Colonic mucosa (tissue), 4 donors: Measurements from ENCODE around the gene NPPA. TPM values are rescaled to one million over a fixed set of nuclear protein-coding genes. Genes with fewer than 3 reads are reported as not detected.

Experiments used
- DNase-seq: peaks from one replicate; pipeline ENCODE4 v3.0.0-alpha.2; 2020
- H3K27ac ChIP-seq: fragments of 200-600 bp; one replicate; pipeline ENCODE4 v1.8.0; 2021
- H3K27me3 ChIP-seq: fragments of 200-600 bp; one replicate; pipeline ENCODE4 v1.8.0; 2021
- H3K36me3 ChIP-seq: fragments of 200-600 bp; one replicate; pipeline ENCODE4 v1.8.0; 2021
- H3K4me1 ChIP-seq: fragments of 200-600 bp; one replicate; pipeline ENCODE4 v1.8.0; 2021; ENCODE audit warnings: mild to moderate bottlenecking
- H3K4me3 ChIP-seq: fragments of 200-600 bp; one replicate; pipeline ENCODE4 v1.8.0; 2021
- H3K9ac ChIP-seq, 2 donors: one replicate each; pipeline ENCODE4 v1.7.0; 2013; ENCODE audit warnings: control low read depth in 2 of 2, low read depth in 2 of 2, low read length in 2 of 2
- H3K9me3 ChIP-seq: fragments of 200-600 bp; one replicate; pipeline ENCODE4 v1.8.0; 2021
- CTCF ChIP-seq: fragments of 200-600 bp; IDR thresholded peaks from one replicate; pipeline ENCODE4 v1.8.0; 2022; ENCODE audit warnings: antibody characterized with exemption, mild to moderate bottlenecking
- intact Hi-C: fragments of 100-400 bp; cut with DNase I; formaldehyde crosslinking; loops from one replicate; pipeline ENCODE4 v1.14.1; 2022
- total RNA-seq, 2 donors: library from RNA; stranded (reverse); fragmentation: NEBNext Ultra II Directional in 1 of 2; extraction: Animal tissue kit (Norgen Biotek cat#: 25700) in 1 of 2; gene quantifications; one replicate each; pipeline ENCODE4 v1.2.1, GENCODE V29; 2021
- donor health status: healthy.
- donor health status: DM: no; HTN: no; CAD: no.
- donor health status: DM: no; HTN: no; CAD: no.

The NPPA gene
- total RNA-seq, 2 donors from 2014 or later: 3.1 TPM; not detected in 1

GRCh38 chr1:11851180-11851579 lies 3.6 kb upstream of the NPPA start:
- intact Hi-C loops: no loop called here
- Histone ChIP-seq H3K9ac (no peak overlapping the region), H3K4me3 (no peak overlapping the region), H3K4me1 (no peaks in the 10 kb centered on the region), H3K27ac (no peak overlapping the region), H3K27me3 (no peaks in the 10 kb centered on the region), H3K9me3 (no peaks in the 10 kb centered on the region), H3K36me3 (no peaks in the 10 kb centered on the region)
- DNase-seq: no peak
- TF ChIP-seq CTCF: no peak

- intact Hi-C loops: no loop called here
- Histone ChIP-seq H3K36me3 (no peaks in the 10 kb centered on the region), H3K27ac (no peak overlapping the region), H3K4me1 (no peaks in the 10 kb centered on the region), H3K27me3 (no peaks in the 10 kb centered on the region), H3K9ac (no peak overlapping the region), H3K9me3 (no peaks in the 10 kb centered on the region), H3K4me3 (no peak overlapping the region)
- no peak for TF ChIP-seq CTCF
- DNase-seq: no peak
Observed at GRCh38 chr1:11850156-11850555, 2.6 kb upstream of the NPPA start.

GRCh38 chr1:11848373-11848700 lies 754 bp upstream of the NPPA start:
- no peak for DNase-seq
- intact Hi-C loops: no loop called here
- no peaks in the 10 kb centered on the region for H3K4me1 ChIP-seq
- H3K4me3 ChIP-seq: no peak overlapping the region
- no peak for TF ChIP-seq CTCF
- no peaks in the 10 kb centered on the region for H3K9me3 ChIP-seq
- no peak overlapping the region for H3K27ac ChIP-seq
- no peaks in the 10 kb centered on the region for H3K27me3 ChIP-seq
- no peaks in the 10 kb centered on the region for H3K36me3 ChIP-seq
- H3K9ac ChIP-seq: no peak overlapping the region

GRCh38 chr1:11845641-11846335 lies 1.8 kb downstream of the NPPA start:
- peaks cover 8% of the 10 kb centered on the region for H3K36me3 ChIP-seq
- H3K9me3 ChIP-seq: no peaks in the 10 kb centered on the region
- DNase-seq: no peak
- H3K27ac ChIP-seq: no peak overlapping the region
- TF ChIP-seq CTCF: no peak
- H3K9ac ChIP-seq: no peak overlapping the region
- H3K27me3 ChIP-seq: no peaks in the 10 kb centered on the region
- intact Hi-C loops: no loop called here
- no peak overlapping the region for H3K4me3 ChIP-seq
- no peaks in the 10 kb centered on the region for H3K4me1 ChIP-seq

- intact Hi-C loops: no loop called here
- no peaks in the 10 kb centered on the region for H3K9me3 ChIP-seq
- no peak overlapping the region for H3K4me3 ChIP-seq
- no peak for TF ChIP-seq CTCF
- no peak overlapping the region for H3K27ac ChIP-seq
- no peak overlapping the region for H3K9ac ChIP-seq
- peaks cover 21% of the 10 kb centered on the region for H3K36me3 ChIP-seq
- peak; percentile 34 for DNase-seq
- no peaks in the 10 kb centered on the region for H3K27me3 ChIP-seq
- no peaks in the 10 kb centered on the region for H3K4me1 ChIP-seq
Observed at GRCh38 chr1:11842154-11843041, 5.2 kb downstream of the NPPA start.
